Dedifferentiated amniotic fluid mesenchymal stem cell (primary cell): ENCODE results near the gene BAK1.

ENCODE experiments used
- DNase-seq: peaks from one replicate; pipeline ENCODE4 v3.0.0-alpha.2; 2016; ENCODE audit errors: extremely low spot score

Gene BAK1

GRCh38 chr6:33579828-33580714 lies at the start of gene BAK1:
Gene BAK1 (minus strand): TSS chr6:33580276. CDS start chr6:33577604, 2,672 bp downstream.
- peak; percentile 84 for DNase-seq

- DNase-seq: no peak
Observed at GRCh38 chr6:33628401-33628964, 48.4 kb upstream of the BAK1 start.

- DNase-seq: no peak
Observed at GRCh38 chr6:33627876-33628275, 47.8 kb upstream of the BAK1 start.

GRCh38 chr6:33624856-33625255 lies 44.8 kb upstream of the BAK1 start:
- no peak for DNase-seq

- DNase-seq: no peak
Observed at GRCh38 chr6:33623895-33624381, 43.9 kb upstream of the BAK1 start.

- no peak for DNase-seq
Observed at GRCh38 chr6:33622456-33623431, 42.7 kb upstream of the BAK1 start.

- no peak for DNase-seq
Observed at GRCh38 chr6:33621711-33622388, 41.8 kb upstream of the BAK1 start.

- DNase-seq: no peak
Observed at GRCh38 chr6:33620856-33621710, 41.0 kb upstream of the BAK1 start, which contains the start of gene ITPR3. Gene ITPR3 (plus strand): TSS chr6:33621322. CDS start chr6:33621603, 281 bp downstream.

- DNase-seq: peak; percentile 48
Observed at GRCh38 chr6:33620158-33620855, 40.2 kb upstream of the BAK1 start.

GRCh38 chr6:33619166-33619840 lies 39.2 kb upstream of the BAK1 start:
- DNase-seq: no peak

GRCh38 chr6:33616913-33617312 lies 36.8 kb upstream of the BAK1 start:
- no peak for DNase-seq

- no peak for DNase-seq
Observed at GRCh38 chr6:33616113-33616512, 36.0 kb upstream of the BAK1 start.

- DNase-seq: peak; percentile 68
Observed at GRCh38 chr6:33613795-33614168, 33.7 kb upstream of the BAK1 start.

- peak; percentile 71 for DNase-seq
Observed at GRCh38 chr6:33613146-33613794, 33.2 kb upstream of the BAK1 start.

- DNase-seq: no peak
Observed at GRCh38 chr6:33610779-33611732, 31.0 kb upstream of the BAK1 start.

- no peak for DNase-seq
Observed at GRCh38 chr6:33610067-33610466, 30.0 kb upstream of the BAK1 start.

- peak; percentile 70 for DNase-seq
Observed at GRCh38 chr6:33609528-33609927, 29.5 kb upstream of the BAK1 start.
